IPS DF 4.7 (cell line): ENCODE results near the gene NUDT2.

Experiments used
- DNase-seq: peaks from one replicate; pipeline ENCODE4 v3.0.0-alpha.2; 2013; ENCODE audit warnings: low spot score; ENCODE audit errors: extremely low read depth

NUDT2 gene

DNA sequence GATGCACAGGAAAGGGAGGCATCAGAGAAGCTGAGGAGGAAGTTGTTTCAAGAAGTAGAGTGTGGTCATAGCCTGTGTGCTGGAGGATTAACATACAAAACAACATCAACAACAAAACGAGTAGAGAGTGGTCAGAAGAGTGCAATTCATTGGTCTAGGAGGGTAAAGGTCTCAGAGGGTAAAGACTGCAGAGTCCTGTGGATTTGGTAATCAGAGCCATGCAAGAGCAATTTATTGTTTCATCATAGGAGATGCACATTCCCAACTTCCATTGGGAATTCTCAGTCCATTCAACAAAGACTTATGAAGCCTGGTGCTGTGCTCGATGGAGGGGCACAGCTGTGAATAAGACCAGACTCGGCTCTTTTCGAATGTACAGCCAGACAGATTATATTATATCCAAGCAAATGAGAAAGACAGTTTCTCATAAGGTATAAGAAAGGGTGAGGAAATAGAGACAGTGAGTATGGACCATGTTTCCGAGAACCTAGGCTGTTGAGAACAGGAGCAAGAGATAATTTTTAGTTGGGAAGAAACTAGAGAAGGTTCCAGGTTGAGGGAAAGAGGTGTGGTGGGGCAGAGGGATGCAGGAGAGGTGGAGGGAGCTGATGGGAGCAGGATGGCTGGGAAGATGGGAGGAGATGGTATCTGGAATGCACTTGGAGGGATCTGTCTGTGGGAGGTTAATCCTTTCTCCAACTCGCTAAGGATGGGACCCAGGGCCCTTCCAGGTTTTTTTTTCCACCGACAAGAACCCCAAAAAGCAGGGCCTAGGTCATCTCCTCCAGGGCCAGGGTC, 55.2 kb downstream of the NUDT2 start:
- DNase-seq, result no peak

DNA sequence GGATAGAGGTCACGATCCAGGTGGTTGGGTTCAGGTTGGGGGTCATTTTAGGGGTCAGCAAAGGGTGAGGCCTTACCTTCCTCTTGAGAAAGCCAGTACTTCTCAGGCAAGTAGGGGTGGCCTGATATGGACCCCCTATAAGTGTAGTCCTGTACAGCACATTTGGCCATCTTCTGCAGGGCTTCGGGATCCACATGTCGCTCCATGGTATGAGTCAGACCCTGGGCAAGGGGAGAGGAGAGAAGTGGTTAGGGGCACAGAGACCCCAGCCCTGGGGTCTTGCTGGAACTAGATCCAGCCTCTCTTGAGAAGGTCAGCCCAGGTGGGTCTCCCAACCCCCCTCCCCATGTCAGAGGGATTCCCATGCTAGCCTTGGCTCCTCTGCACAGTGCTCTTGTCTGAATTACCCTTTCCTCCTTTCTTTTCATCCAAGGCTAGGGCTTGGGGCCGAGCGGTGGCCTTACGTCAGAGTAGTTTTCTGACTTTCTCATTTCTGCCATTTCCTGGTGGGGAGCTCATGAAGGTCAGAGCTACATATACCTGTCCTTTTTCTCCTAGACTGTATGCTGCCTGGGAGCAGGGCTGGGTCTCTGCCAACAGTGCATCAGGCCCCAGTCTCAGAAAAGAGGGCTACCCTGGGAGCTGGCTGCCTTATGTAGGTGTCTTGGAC, 56.3 kb downstream of the NUDT2 start:
- DNase-seq, result no peak

DNA sequence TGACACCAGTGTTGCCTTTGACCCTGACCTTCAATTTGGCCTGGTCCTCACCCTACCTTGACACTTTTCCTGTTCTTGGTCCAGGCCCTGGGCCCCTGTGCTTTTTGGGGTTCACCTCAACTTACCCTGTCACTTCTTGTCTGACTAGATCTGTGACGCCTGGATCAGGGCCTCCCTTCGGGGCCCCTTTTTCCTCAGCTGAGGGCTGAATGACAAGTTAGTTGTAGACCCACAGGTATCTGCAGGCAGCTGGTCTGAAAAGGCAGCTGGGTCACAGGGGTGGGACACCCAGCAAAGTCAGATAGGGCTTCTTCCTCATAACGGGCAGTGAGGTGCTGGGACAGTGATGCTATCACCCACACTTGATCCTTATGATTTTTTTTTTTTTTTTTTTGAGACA, 57.3 kb downstream of the NUDT2 start:
- DNase-seq, result no peak

DNA sequence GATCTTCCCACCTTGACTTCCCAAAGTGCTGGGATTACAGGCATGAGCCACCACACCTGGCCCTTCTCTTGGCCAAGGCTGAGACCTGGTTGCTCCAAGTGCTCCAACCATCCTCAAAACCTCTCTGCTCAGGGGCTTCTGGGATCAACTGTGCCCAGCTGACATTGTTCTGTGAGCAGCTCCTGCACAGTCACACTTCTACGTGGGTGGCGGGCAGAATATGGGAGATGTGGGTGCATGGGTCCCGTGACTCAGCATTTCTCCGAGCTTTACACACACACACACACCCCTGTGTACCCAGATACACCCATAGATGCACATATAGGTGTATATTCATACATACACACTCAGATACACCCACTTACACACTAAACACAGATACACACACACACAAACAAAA, 57.9 kb downstream of the NUDT2 start:
- DNase-seq, result no peak

DNA sequence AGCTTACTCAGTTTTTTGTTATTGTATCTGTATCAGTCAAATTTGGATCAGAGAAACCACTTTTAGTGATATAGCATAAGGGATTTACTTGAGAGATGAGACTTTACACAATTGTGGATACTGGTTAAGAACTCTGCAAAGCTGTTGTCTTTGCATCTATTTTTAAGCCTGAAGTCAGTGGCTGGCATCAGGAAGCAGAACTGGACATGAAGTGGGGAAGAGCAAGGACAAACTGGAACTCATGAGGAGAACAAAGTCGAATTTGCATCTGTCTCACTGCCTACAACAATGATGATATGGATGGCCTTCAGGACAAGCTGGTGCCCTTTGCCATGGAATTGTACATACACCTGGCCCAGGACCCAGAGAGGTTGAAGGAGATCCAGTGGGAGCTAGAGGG, 63.1 kb downstream of the NUDT2 start:
- no peak for DNase-seq
